Ovary (tissue), 9 donors: ENCODE data around the gene SCAMP4. TPM values are rescaled to one million over a fixed set of nuclear protein-coding genes. Genes with fewer than 3 reads are reported as not detected.

Experiments
- DNase-seq, 5 donors: peaks; one replicate each; pipeline ENCODE4 v3.0.0-alpha.2; 2019 to 2020
- H3K27ac ChIP-seq, 2 donors: fragments of 200-600 bp; one replicate each; pipeline versions ENCODE4 v1.5.1 to v1.8.0; 2019 to 2022
- H3K27me3 ChIP-seq: fragments of 200-600 bp; one replicate; pipeline ENCODE4 v1.8.0; 2022
- H3K36me3 ChIP-seq: fragments of 200-600 bp; sonication (generic); one replicate; pipeline ENCODE4 v1.5.1; 2019
- H3K4me1 ChIP-seq: one replicate; pipeline ENCODE4 v1.8.1; 2013; ENCODE audit warnings: mild to moderate bottlenecking, moderate library complexity; ENCODE audit not compliant: insufficient read depth
- H3K4me3 ChIP-seq: fragments of 200-600 bp; sonication (generic); one replicate; pipeline ENCODE4 v1.5.1; 2017
- H3K9me3 ChIP-seq, 2 donors: fragments of 200-600 bp in 1 of 2; sonication (generic) in 1 of 2; one replicate each; pipeline versions ENCODE4 v1.5.1 to v1.8.1; 2013 to 2019; ENCODE audit warnings: mild to moderate bottlenecking in 1 of 2, moderate library complexity in 1 of 2
- EP300 ChIP-seq: sonication (generic); formaldehyde crosslinking; IDR thresholded peaks from one replicate; pipeline ENCODE4 v1.6.1; 2017; ENCODE audit warnings: antibody characterized with exemption
- POLR2A ChIP-seq: fragments of 450-650 bp; IDR thresholded peaks from one replicate; pipeline ENCODE4 v1.6.1; 2017; ENCODE audit warnings: antibody characterized with exemption, mild to moderate bottlenecking, moderate library complexity
- WGBS, 3 donors: extraction: QIAGEN DNeasy Blood & Tissue Kit in 1 of 3; methylation state at CpG; one replicate each; pipeline versions ENCODE4 v1.1.5 to v1.1.7; 2013 to 2017; 5-methylcytosine and 5-hydroxymethylcytosine counted together
- intact Hi-C, 4 donors: fragments of 100-400 bp; cut with DNase I; formaldehyde crosslinking; loops; one replicate each; pipeline versions ENCODE4 v1.11.0 to v1.15.1; 2022 to 2023
- polyA plus RNA-seq, 2 donors: library from polyadenylated mRNA; stranded (reverse); fragments of 200-250 nt in 1 of 2; fragments of 350-450 nt in 1 of 2; fragmentation: Illumina TruSeq in 1 of 2; extraction: RNeasy Lipid Tissue Mini Kit (QIAGEN cat#74804) in 1 of 2; gene quantifications; one replicate each; pipeline ENCODE4 v1.2.3, GENCODE V29; 2013 to 2014
- total RNA-seq, 7 donors: library from RNA; depleted of rRNA in 2 of 7; stranded (reverse); fragments of >200 nt in 2 of 7; fragmentation: NEBNext Ultra II Directional in 3 of 7; extraction: Animal tissue kit (Norgen Biotek cat#: 25700) in 3 of 7; gene quantifications; one replicate each; pipeline versions ENCODE4 v1.1.0 to v1.2.4, GENCODE V29; 2016 to 2023
- TF ChIP-seq, protein P1 (sequence below), 3 donors: fragments of 450-650 bp in 2 of 3; fragments of 200-600 bp in 1 of 3; IDR thresholded peaks; one replicate each; pipeline versions ENCODE4 v1.5.1 to v1.8.0; 2016 to 2022; ENCODE audit warnings: antibody characterized with exemption in 3 of 3, mild to moderate bottlenecking in 1 of 3
- donor health status: DM: no; HTN: no; CAD: no; lungs with moderate emphysema.
- donor health status: DM: no; HTN: no; CAD: no.
- donor health status: Bipolar disorder and iron deficiency.
- donor health status: DM: yes; HTN: yes; CAD: no.
- donor health status: DM: no; HTN: no; CAD: no.
- donor health status: DM: yes; HTN: yes; CAD: no.

The SCAMP4 gene
- total and polyA plus RNA-seq, 9 donors = 11.7 to 87.0 (median 56.5) TPM

DNA sequence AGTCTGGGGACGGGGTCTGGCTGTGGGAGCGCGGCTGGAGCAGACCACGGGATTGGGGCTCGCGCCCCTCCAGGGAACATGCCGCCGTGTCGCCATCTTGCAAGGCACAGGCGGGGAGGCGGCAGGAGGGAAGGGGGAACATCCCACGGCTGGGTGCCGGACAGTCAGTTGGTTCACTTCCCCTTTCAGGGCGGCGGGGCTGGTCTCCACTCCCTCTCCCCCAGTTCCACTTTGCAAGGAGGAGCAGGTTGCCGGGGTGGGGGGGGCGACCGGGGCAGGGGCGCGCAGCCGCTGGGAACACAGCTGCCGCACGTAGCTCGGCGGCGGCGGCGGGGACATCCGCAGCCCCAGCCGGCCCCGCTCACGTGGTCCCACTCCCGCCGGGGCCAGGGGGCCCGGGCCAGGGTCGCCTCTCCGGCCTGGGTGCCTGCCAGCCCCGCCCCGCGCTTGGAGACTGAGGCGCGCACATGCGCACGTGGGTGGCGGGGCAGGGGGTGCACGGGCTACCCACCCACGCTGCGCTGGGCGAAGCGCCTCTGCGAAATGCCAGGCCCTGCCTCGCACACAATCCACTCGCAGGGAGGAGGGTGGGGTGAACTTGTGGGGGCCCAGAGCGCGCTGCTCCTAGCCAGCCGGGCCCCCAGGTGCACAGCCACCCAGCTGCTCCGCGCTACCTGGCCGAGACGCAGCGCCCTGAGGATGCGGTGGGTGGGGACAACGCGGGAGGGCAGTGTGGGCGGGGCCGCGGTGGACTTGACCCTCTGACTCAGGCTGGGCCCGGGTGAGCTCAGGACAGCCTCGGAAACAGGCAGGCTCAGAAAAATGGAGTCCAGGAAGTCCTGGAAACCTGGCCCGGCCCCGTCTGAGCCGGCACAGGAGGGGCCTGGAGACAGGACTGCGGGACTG lies 48.2 kb upstream of the SCAMP4 start:
- Histone ChIP-seq H3K9me3 (no peaks in the 10 kb centered on the region), H3K36me3 (no peaks in the 10 kb centered on the region), H3K27me3 (no peaks in the 10 kb centered on the region), H3K27ac (peak overlapping the region; percentile 54 to 62), H3K4me3 (peak overlapping the region; percentile 16), H3K4me1 (peaks cover 28% of the 10 kb centered on the region)
- intact Hi-C loops = no loop called here
- DNase-seq = peak; percentile 70 to 85 (median 78)
- 7 to 9% (median 8%) methylated on average over 54 to 73 of the region's 73 CpGs for WGBS, 3 donors
- TF ChIP-seq EP300 (no peak), POLR2A (no peak)
- TF ChIP-seq, protein P1, sequence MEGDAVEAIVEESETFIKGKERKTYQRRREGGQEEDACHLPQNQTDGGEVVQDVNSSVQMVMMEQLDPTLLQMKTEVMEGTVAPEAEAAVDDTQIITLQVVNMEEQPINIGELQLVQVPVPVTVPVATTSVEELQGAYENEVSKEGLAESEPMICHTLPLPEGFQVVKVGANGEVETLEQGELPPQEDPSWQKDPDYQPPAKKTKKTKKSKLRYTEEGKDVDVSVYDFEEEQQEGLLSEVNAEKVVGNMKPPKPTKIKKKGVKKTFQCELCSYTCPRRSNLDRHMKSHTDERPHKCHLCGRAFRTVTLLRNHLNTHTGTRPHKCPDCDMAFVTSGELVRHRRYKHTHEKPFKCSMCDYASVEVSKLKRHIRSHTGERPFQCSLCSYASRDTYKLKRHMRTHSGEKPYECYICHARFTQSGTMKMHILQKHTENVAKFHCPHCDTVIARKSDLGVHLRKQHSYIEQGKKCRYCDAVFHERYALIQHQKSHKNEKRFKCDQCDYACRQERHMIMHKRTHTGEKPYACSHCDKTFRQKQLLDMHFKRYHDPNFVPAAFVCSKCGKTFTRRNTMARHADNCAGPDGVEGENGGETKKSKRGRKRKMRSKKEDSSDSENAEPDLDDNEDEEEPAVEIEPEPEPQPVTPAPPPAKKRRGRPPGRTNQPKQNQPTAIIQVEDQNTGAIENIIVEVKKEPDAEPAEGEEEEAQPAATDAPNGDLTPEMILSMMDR (IDR thresholded peaks at IDR 0.05) = no peak

DNA sequence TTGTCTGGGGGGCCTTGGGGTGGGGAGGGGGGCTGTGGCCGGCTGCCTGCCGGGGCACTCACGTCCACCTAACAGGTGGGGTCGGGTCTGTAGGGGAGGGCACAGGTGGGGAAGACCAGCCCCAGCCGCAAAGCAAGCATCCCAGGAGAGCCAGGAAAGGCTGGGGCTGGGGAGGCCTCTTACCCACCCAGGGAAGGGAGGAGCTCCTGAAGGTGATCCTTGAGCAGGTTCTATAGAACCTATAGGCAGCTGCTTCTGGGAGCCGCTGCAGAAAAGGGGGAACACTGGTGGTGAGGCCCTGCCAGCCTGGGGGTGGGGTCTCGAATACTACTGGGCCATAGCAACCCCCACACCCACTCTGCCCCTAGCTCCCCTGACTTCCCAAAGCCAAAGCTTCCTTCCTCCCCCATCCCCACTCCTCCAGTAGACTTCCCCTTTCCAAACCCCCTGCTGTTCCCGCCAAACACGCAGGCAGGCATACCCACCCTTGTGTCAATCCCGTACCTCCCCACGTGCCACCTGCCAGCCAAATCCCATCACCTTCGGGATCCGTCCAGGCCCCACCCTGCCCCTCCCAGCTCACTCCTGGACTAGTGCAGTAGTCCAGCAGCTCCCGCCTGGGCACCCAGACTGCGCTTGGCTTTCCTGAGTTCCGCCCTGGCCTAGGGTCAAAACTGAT lies 47.4 kb upstream of the SCAMP4 start:
- H3K9me3 ChIP-seq = no peaks in the 10 kb centered on the region
- WGBS, 3 donors = 58 to 70% (median 67%) methylated on average over 16 of the region's 16 CpGs
- no peak for DNase-seq
- no peaks in the 10 kb centered on the region for H3K36me3 ChIP-seq
- no peak overlapping the region for H3K4me3 ChIP-seq
- intact Hi-C loops = no loop called here
- H3K27ac ChIP-seq = peak overlapping the region; percentile 10 to 54
- no peaks in the 10 kb centered on the region for H3K27me3 ChIP-seq
- TF ChIP-seq, protein P1 (IDR thresholded peaks at IDR 0.05) = no peak
- TF ChIP-seq EP300 (no peak), POLR2A (no peak)
- peaks cover 28% of the 10 kb centered on the region for H3K4me1 ChIP-seq

DNA sequence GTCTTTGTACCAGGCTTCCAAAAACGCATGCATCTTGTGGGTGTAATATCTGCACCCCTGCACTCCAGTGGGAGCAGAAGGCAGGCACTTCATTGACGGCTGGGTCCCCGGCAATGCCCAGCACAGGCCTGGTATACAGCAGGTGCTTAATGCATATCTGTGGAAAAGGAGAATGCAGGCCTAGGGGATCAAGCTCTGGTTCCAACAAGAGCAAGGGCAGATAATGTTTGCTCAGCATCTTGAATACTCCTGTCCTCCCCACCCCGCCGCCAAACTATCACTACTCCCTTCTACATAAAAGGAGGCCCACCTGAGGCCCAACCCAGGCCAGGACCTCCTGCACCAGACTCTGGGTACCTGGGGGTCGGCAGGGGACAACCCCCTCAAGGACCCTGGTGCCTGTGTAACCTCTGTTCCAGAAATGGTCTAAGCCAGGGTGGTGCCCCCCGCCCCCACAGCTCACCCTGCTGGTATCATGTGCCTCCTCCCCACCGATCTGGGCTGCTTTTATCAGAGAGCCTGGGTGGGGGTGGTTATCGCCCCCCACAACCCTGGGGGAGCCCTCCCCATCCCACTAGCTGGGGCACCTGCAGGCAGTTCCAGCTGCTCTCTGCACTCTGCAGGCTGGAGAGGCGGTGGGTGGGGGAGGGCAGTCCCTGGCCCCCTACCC lies 46.7 kb upstream of the SCAMP4 start:
- no peaks in the 10 kb centered on the region for H3K36me3 ChIP-seq
- no peak overlapping the region for H3K27ac ChIP-seq
- H3K4me1 ChIP-seq = peaks cover 28% of the 10 kb centered on the region
- 68 to 72% (median 71%) methylated on average over 9 to 10 of the region's 10 CpGs for WGBS, 3 donors
- H3K9me3 ChIP-seq = no peaks in the 10 kb centered on the region
- TF ChIP-seq, protein P1 (IDR thresholded peaks at IDR 0.05) = no peak
- TF ChIP-seq EP300 = no peak
- TF ChIP-seq POLR2A = no peak
- intact Hi-C loops = no loop called here
- no peak overlapping the region for H3K4me3 ChIP-seq
- no peaks in the 10 kb centered on the region for H3K27me3 ChIP-seq
- DNase-seq = no peak

DNA sequence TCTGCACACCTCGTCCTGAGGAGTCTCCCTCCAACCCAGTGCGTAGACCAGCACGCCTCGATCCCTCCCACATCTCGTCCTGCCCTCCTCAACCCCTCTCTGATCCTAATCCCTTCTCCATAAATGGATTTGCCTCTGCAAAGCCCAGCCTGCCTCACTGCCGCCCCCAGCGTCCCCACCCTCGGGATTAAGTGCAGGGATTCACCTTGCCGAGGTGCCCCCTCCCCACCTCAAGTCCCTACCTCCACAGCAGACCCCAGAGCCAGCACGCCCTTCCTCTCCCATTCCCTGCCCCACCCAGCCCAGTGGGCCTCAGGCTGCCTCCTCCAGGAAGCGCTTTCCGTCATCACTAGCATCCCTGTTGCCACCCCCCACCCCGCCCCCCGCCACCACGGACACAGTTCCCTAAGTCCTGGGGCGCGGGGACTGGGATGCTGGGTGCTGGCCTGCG lies 45.8 kb upstream of the SCAMP4 start:
- Histone ChIP-seq H3K36me3 (no peaks in the 10 kb centered on the region), H3K4me3 (no peak overlapping the region), H3K4me1 (peaks cover 28% of the 10 kb centered on the region), H3K27ac (peak overlapping the region in 1 of 2 donors; percentile 27), H3K27me3 (no peaks in the 10 kb centered on the region), H3K9me3 (no peaks in the 10 kb centered on the region)
- no peak for TF ChIP-seq EP300
- TF ChIP-seq, protein P1 (IDR thresholded peaks at IDR 0.05) = no peak
- TF ChIP-seq POLR2A = no peak
- 53 to 66% (median 62%) methylated on average over 18 of the region's 18 CpGs for WGBS, 3 donors
- intact Hi-C loops = no loop called here
- DNase-seq = no peak
